IMR-90 (cell line): ENCODE data around the gene PCYT1A. TPM values are rescaled to one million over a fixed set of nuclear protein-coding genes. Genes with fewer than 3 reads are reported as not detected.
"Not testable (repeated sequence)": the region's sequence is repeated elsewhere in the genome, so short reads cannot be mapped to it uniquely, and the experiment has no call there.

Experiments
- ATAC-seq: fragments of 200-7000 bp; cut with Tn5 transposase; 2 replicates; pipeline ENCODE4 v1.9.1; 2020; ENCODE audit warnings: low read depth, mild to moderate bottlenecking, moderate library complexity
- BruUV-seq: library from RNA; stranded (reverse); fragments of 400-500 nt; replicated peaks from 2 replicates; lab custom pipeline; 2021; lab: Mats Ljungman, UMichigan
- CTCF ChIA-PET: fragments of 300-600 bp; formaldehyde crosslinking; extraction: SDS; loops from one replicate; lab custom pipeline; 2021; ENCODE audit warnings: antibody characterized with exemption; lab: Yijun Ruan, JAX
- POLR2A ChIA-PET: fragments of 300-600 bp; sonication (Branson Sonifier 250); formaldehyde crosslinking; loops from one replicate; lab custom pipeline; 2022; ENCODE audit warnings: antibody characterized with exemption; ENCODE audit not compliant: unreplicated experiment; lab: Charles Lee
- DNase-seq: peaks from one replicate; pipeline ENCODE4 v3.0.0; 2013
- H2AFZ ChIP-seq: replicated peaks from 2 replicates; pipeline ENCODE3; 2013; ENCODE audit warnings: low read length, mild to moderate bottlenecking; ENCODE audit not compliant: poor library complexity
- H2AK5ac ChIP-seq: 2 replicates; pipeline ENCODE4 v1.6.1; 2013; ENCODE audit warnings: low read depth, low read length, inconsistent platforms
- H2AK9ac ChIP-seq: replicated peaks from 2 replicates; pipeline ENCODE3; 2013; ENCODE audit warnings: mild to moderate bottlenecking, low read depth, low read length, moderate library complexity; ENCODE audit not compliant: poor library complexity
- H2BK120ac ChIP-seq: 2 replicates; pipeline ENCODE4 v1.6.1; 2013; ENCODE audit warnings: low read depth, low read length, inconsistent platforms
- H2BK15ac ChIP-seq: 3 replicates; pipeline ENCODE4 v1.6.1; 2013; ENCODE audit warnings: low read depth, low read length, inconsistent platforms
- H2BK20ac ChIP-seq: 2 replicates; pipeline ENCODE4 v1.6.1; 2013; ENCODE audit warnings: low read depth, mild to moderate bottlenecking, inconsistent platforms, low read length, moderate library complexity
- H2BK5ac ChIP-seq: 2 replicates; pipeline ENCODE4 v1.6.1; 2013; ENCODE audit warnings: mild to moderate bottlenecking, low read depth, low read length, inconsistent platforms; ENCODE audit not compliant: poor library complexity, severe bottlenecking
- H3K14ac ChIP-seq: replicated peaks from 2 replicates; pipeline ENCODE4 v1.6.1; 2013; ENCODE audit warnings: low read depth, low read length, inconsistent platforms
- H3K18ac ChIP-seq: 2 replicates; pipeline ENCODE4 v1.6.1; 2013; ENCODE audit warnings: low read depth, low read length, control low read depth
- H3K23ac ChIP-seq: 2 replicates; pipeline ENCODE4 v1.6.1; 2013; ENCODE audit warnings: low read depth, low read length, inconsistent platforms
- H3K27ac ChIP-seq: 2 replicates; pipeline ENCODE4 v1.5.1; 2013; ENCODE audit warnings: mild to moderate bottlenecking, control low read depth, low read length; ENCODE audit not compliant: insufficient read depth
- H3K27me3 ChIP-seq: 2 replicates; pipeline ENCODE4 v1.6.1; 2013; ENCODE audit warnings: low read length; ENCODE audit not compliant: control insufficient read depth, insufficient read depth
- H3K36me3 ChIP-seq: 2 replicates; pipeline ENCODE4 v1.6.1; 2013; ENCODE audit warnings: low read length, mixed read lengths; ENCODE audit not compliant: control insufficient read depth, insufficient read depth
- H3K4ac ChIP-seq: 2 replicates; pipeline ENCODE4 v1.6.1; 2013; ENCODE audit warnings: low read depth, low read length, inconsistent platforms
- H3K4me1 ChIP-seq: 2 replicates; pipeline ENCODE4 v1.6.1; 2013; ENCODE audit warnings: low read length, mixed read lengths; ENCODE audit not compliant: control insufficient read depth, insufficient read depth
- H3K4me2 ChIP-seq: 2 replicates; pipeline ENCODE4 v1.6.1; 2013; ENCODE audit warnings: low read depth, mild to moderate bottlenecking, control low read depth, low read length, moderate library complexity
- H3K4me3 ChIP-seq: 2 replicates; pipeline ENCODE4 v1.5.1; 2013; ENCODE audit warnings: low read depth, mild to moderate bottlenecking, control low read depth, low read length, moderate library complexity; ENCODE audit not compliant: insufficient read depth
- H3K56ac ChIP-seq: 2 replicates; pipeline ENCODE4 v1.6.1; 2013; ENCODE audit warnings: low read length, inconsistent platforms; ENCODE audit not compliant: insufficient read depth; ENCODE audit errors: extremely low read depth
- H3K79me1 ChIP-seq, 2 experiments: 2 replicates each; pipeline ENCODE4 v1.6.1; 2013; ENCODE audit warnings: low read length in 2 of 2, inconsistent platforms in 1 of 2, low read depth in 1 of 2
- H3K9ac ChIP-seq: 2 replicates; pipeline ENCODE4 v1.6.1; 2013; ENCODE audit warnings: low read depth, low read length, control low read depth
- H3K9me1 ChIP-seq: 2 replicates; pipeline ENCODE4 v1.6.1; 2013; ENCODE audit warnings: low read length, inconsistent platforms; ENCODE audit not compliant: insufficient read depth
- H3K9me3 ChIP-seq: 2 replicates; pipeline ENCODE4 v1.6.1; 2013; ENCODE audit warnings: low read length; ENCODE audit not compliant: control insufficient read depth, insufficient read depth
- H4K20me1 ChIP-seq: 2 replicates; pipeline ENCODE4 v1.6.1; 2013; ENCODE audit warnings: low read length, inconsistent platforms; ENCODE audit not compliant: insufficient read depth
- H4K5ac ChIP-seq: 2 replicates; pipeline ENCODE4 v1.6.1; 2013; ENCODE audit warnings: mild to moderate bottlenecking, low read depth, low read length, control low read depth
- H4K8ac ChIP-seq, 2 experiments: 2 replicates each; pipeline ENCODE4 v1.6.1; 2013; ENCODE audit warnings: low read depth in 2 of 2, low read length in 2 of 2, control low read depth in 1 of 2, inconsistent platforms in 1 of 2
- H4K91ac ChIP-seq: 2 replicates; pipeline ENCODE4 v1.6.1; 2013; ENCODE audit warnings: low read depth, low read length, inconsistent platforms; ENCODE audit not compliant: insufficient read depth
- WGBS, 2 experiments: methylation state at CpG; one replicate each; pipeline versions ENCODE4 v1.1.5 to v1.1.7; 2013; ENCODE audit warnings: missing lambda C conversion rate in 2 of 2; ENCODE audit not compliant: insufficient read length in 1 of 2; ENCODE audit errors: extremely low coverage in 2 of 2; 5-methylcytosine and 5-hydroxymethylcytosine counted together
- dilution Hi-C: fragments of 300-500 bp; cut with HindIII; formaldehyde crosslinking; loops from one replicate; pipeline ENCODE4 v1.14.3; 2018; ENCODE audit warnings: low sequenced_read_pairs; ENCODE audit not compliant: unreplicated experiment
- in situ Hi-C: fragments of 300-500 bp; cut with MboI; formaldehyde crosslinking; loops from 3 replicates; pipeline ENCODE4 v1.14.3; 2019; ENCODE audit warnings: low sequenced_read_pairs, inconsistent platforms, mixed read lengths
- intact Hi-C: fragments of 100-400 bp; cut with micrococcal nuclease; formaldehyde crosslinking; loops from 2 replicates; pipeline ENCODE4 v1.10.0; 2022
- polyA plus RNA-seq, 3 experiments: library from polyadenylated mRNA; depleted of rRNA; stranded (reverse); fragments of >200 nt; gene quantifications; 2 replicates each; pipeline ENCODE4 v1.2.3, GENCODE V29; 2012; ENCODE audit warnings: low replicate concordance in 1 of 3
- total RNA-seq: library from RNA; depleted of rRNA; stranded (reverse); fragments of >200 nt; gene quantifications from 2 replicates; pipeline ENCODE4 v1.2.3, GENCODE V29; 2012

PCYT1A gene
- total and polyA plus RNA-seq, 2 of the 4 experiments (the other 2 are of a cell fraction): 62.8 to 127 TPM

GRCh38 chr3:196302960-196303359, 15.4 kb upstream of the PCYT1A start:
- H4K8ac ChIP-seq, H2BK120ac ChIP-seq, H3K27me3 ChIP-seq, H3K27ac ChIP-seq, DNase-seq, H3K23ac ChIP-seq, H2AFZ ChIP-seq, H4K5ac ChIP-seq, H3K9me3 ChIP-seq, H2BK20ac ChIP-seq, H2AK9ac ChIP-seq, H3K14ac ChIP-seq, H3K9me1 ChIP-seq, H2BK5ac ChIP-seq, H3K4me2 ChIP-seq, CTCF ChIA-PET, POLR2A ChIA-PET, in situ Hi-C loops, H3K9ac ChIP-seq, H4K91ac ChIP-seq, BruUV-seq, H2BK15ac ChIP-seq, H3K79me1 ChIP-seq, H3K56ac ChIP-seq, H3K18ac ChIP-seq, ATAC-seq, H3K4ac ChIP-seq, H3K36me3 ChIP-seq, H3K4me1 ChIP-seq, H3K4me3 ChIP-seq, H4K20me1 ChIP-seq, dilution Hi-C loops, intact Hi-C loops, H2AK5ac ChIP-seq: not testable (repeated sequence)
- no CpG with 5 or more reads among the region's 8 CpGs for WGBS, 2 experiments

GRCh38 chr3:196302551-196302950, 15.0 kb upstream of the PCYT1A start:
- H4K5ac ChIP-seq, H3K4me3 ChIP-seq, H3K4me1 ChIP-seq, H2AK5ac ChIP-seq, ATAC-seq, H3K27ac ChIP-seq, H2AK9ac ChIP-seq, H3K56ac ChIP-seq, in situ Hi-C loops, H2BK15ac ChIP-seq, H3K79me1 ChIP-seq, H3K27me3 ChIP-seq, H3K9me3 ChIP-seq, H3K9ac ChIP-seq, H2AFZ ChIP-seq, BruUV-seq, H4K20me1 ChIP-seq, H2BK20ac ChIP-seq, POLR2A ChIA-PET, H3K18ac ChIP-seq, dilution Hi-C loops, CTCF ChIA-PET, H2BK5ac ChIP-seq, H3K4me2 ChIP-seq, H3K4ac ChIP-seq, H4K91ac ChIP-seq, H4K8ac ChIP-seq, H3K23ac ChIP-seq, H3K9me1 ChIP-seq, H3K36me3 ChIP-seq, intact Hi-C loops, H3K14ac ChIP-seq, DNase-seq, H2BK120ac ChIP-seq: not testable (repeated sequence)
- no CpG with 5 or more reads among the region's 10 CpGs for WGBS, 2 experiments
